Kidney tubule cell (primary cell): Measurements from ENCODE around the gene ANTXR1.
A peak's percentile ranks its signal among the peaks of the same experiment; 100 is the strongest.

ENCODE experiments used
- DNase-seq: peaks from one replicate; pipeline ENCODE4 v3.0.0-alpha.2; 2018; ENCODE audit warnings: low spot score

The ANTXR1 gene

DNA sequence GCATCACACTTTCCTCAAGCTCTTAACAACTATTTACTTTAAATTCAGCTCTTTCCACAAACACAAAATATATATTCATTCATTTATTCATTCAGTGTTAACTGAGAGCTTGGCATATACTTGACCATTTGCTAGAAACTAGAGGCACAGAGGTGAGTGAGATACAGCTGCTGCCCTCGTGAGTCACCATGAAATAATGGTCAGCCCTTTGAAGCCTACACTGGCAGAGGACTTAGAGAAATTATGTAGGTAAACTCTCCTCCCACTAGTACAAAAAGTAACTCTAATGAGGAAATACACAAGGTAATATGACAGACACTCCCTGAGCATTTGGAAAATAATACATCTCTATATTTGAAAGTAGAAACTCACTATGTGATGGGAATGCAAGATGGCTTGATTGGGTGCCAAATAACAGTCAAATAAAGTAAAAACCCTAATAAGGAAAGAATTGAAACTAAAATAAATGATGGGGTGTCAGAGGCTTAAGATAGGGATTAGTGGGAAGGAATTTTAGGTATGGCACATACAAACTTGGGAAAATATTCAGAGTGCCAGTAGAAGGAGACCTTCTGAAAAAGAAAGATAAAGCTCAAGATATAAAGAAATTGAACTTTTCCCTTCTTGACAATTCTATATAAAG lies 61.1 kb downstream of the ANTXR1 start:
- peak; percentile 49 for DNase-seq

- DNase-seq = no peak
Measured at GRCh38 chr2:69074918-69075317, 61.9 kb downstream of the ANTXR1 start.

DNA sequence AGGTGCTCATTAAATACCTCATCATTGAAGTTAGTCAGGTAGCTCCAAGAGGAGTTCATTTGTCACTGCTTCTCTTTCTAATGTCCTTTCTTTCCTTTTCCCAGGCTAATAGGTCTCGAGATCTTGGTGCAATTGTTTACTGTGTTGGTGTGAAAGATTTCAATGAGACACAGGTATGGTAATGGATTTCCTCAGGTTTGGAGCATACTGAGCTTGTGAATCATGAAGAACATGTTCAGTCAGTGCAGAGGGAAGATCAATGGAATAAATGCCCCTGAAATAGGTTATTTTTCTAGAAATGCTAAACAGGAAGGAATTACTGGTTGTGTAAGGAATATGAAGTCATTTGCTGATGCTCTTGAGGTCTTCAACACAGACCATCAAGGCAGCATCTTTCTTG lies 62.5 kb downstream of the ANTXR1 start:
- no peak for DNase-seq

- DNase-seq = no peak
Measured at GRCh38 chr2:69076601-69077000, 63.6 kb downstream of the ANTXR1 start.

DNA sequence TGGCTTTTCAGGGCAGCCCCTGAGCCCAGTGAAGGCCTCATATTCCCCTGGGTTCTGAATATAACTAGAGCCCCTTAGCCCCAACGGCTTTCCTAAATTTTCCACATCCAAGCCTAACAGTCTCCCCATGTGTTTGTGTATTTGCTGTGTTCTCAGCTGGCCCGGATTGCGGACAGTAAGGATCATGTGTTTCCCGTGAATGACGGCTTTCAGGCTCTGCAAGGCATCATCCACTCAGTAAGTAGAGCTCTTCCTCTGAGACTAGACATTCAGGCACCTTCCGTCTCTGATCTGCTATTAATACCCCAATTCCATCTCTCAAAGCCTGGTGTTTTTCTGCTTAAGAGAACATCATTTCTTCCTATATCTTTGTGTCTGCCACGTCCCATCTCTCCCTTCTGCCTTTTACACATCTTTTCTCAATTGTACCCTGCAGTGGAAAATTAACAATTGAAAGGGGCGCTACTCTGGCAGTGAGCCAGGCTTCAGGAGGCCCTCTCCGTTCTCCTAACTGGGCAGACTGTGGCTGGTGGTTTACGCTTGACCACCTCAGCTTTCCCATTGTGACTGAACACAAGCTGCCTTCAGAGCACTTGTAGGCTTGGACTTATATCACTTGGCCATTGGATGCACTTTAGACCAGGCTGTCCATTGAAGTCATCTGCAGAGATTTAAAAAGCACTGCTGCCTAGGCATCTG lies 64.4 kb downstream of the ANTXR1 start:
- peak; percentile 57 for DNase-seq

DNA sequence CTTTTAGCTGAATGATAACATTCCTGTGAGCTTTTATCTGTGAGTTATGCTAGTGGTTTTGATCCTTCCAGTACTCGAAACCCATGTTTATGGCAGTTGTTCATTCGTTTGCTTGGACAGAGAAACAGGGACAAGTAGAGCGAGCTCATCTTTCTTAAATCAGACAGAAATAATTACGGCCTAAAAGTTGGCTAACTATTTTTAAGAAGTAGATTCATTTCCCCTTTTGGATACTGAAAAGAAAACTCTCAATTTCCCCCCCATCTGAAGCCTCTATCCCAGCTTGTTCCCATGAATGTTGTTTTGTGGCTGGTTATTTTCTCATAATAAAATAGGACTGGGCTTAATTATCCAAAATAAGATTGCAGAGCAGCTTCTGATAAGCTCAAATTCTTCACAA lies 67.1 kb downstream of the ANTXR1 start:
- no peak for DNase-seq

DNA sequence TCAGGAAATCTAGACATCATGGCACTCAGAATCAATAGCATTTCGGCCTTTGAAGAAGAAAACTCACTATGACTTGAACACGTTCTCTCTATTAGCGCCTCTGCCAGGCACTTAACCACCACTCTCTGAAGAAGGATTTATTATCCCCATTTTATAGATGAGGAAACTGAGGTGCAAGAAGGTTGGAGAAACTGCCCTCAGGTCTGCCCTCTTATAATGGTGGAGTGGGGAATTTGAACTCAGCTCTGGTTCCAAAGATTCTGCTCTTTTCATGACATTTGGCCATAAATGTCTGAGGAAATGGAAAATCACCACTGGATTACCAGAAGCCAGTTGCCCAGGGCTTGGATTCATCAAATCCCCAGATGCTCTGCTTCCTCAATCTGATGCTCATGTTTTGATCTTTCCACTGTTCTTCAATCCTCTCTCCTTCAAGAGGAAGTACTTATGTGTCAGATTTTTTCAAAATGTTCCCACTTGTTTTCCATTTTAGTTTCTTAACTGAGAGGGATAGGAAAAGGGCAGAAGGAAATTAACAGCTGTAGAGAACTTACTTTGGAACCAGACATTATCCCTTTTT lies 68.1 kb downstream of the ANTXR1 start:
- DNase-seq = no peak

GRCh38 chr2:69081757-69082156 lies 68.8 kb downstream of the ANTXR1 start:
- no peak for DNase-seq

DNA sequence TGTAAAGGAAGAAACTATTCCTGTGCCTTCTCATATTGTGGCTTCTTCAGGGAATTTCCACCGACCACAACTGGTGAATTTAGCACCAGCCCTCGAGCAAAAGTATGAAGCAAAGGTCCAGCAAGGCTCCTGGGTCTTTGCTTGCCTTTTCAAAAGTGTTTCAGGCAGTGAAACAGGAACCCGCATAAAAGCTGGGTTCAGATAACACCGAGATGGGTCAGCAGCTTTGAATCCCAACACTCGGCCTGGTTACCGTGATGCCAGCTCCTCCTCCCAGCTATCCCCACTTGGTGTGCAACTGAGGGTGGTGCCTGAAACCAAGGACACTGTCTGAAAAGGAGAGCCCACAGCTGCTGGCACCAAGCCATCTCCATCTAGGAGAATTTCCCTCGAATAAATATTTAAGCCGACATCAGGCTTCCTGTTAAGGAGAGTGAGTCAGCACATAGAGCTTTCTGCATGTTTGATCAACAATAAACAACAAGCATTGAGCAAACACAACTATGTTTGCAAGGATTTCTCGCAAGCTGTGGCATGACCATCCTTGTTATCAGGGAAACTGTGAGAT lies 69.5 kb downstream of the ANTXR1 start:
- DNase-seq = peak; percentile 94

DNA sequence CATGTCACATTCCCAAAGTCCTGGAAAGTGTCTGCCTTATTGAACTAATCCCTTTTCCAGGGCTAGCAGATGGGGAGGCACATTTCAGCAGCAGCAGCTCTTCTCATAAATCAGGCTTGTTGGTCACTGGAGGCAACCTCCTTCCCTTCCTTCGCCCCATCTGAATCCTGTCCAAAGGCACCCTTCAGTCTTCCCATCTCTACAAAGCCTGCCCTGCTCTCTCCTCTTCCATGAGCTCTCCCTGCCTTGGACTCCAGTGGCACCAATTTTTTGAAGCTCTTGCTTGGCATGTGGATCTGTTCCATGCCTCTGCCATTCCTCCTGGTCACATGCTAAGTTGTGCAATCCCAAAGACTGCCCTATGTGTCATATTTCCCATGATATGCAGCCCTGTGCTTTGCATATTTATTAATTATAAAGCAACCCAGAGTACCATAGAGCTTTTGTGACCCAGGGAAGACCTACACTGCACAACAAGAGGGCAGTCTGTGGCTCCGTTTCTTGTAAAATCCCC lies 70.3 kb downstream of the ANTXR1 start:
- DNase-seq = peak; percentile 35

- DNase-seq = no peak
Measured at GRCh38 chr2:69084492-69084891, 71.5 kb downstream of the ANTXR1 start.

DNA sequence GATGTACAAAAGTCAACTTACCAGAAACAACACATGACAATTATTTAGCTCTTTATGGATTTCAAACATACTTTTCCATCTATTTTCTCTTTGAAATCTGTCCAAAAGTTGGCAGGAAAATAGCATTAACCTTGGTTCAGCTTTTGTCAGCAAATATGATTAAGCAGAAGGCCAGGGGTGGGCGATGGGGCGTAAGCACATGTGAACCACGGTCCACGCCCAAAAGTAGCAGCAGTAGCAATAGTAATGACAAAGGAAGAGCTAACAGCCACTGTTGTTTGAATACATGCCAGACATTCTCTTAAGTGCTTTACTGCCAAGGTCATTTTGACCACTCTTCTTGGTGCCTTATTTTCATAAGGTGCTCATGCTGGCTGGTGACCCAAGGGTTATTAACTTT lies 73.5 kb downstream of the ANTXR1 start:
- DNase-seq = peak; percentile 57

DNA sequence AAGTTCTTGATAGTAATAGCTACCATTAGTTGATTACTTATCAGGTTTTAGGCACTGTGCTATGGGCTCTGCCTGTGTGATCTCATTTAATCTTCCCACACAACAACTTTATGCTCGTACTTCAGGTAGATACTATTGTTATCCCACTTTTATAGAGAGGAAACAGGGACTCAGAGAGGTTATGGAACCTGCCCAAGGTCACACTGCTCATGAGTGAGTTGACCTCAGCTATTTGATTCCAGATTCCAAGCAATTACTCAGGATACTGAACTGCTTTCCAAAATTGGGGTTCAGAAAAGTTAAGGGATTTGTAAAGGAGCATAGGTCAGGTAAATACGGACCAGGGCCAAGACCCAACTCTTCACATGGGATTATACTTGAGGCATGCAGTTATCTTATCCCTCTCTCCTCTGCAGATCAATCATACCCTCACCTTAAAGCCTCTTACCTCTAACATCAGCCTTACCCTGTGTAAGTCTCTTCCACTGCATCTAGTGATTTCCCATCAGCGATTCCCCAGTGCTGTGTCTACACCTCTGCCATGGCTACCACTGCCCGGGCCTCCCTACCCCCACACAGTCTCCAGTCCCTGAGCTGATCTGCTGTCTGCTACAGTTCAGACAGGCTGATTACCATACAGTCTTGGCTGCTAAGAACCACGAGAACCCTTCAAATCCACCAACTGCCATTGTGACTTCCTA lies 74.4 kb downstream of the ANTXR1 start:
- DNase-seq = no peak

DNA sequence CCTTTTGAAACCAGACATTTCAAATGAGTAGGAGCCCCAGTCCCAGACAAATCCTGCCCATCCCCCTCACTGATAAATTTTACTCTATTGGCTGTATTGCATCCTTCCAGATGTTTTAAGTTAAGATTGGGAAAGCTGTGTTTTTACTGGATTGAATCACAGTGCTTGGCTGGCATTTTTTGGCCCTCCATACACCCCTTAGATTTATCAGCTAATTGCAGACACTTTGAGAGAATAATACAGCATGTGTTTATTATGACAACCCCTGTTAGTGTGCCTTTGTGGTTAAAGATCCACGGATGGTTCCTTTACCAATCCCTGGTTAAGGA lies 74.9 kb downstream of the ANTXR1 start:
- no peak for DNase-seq

DNA sequence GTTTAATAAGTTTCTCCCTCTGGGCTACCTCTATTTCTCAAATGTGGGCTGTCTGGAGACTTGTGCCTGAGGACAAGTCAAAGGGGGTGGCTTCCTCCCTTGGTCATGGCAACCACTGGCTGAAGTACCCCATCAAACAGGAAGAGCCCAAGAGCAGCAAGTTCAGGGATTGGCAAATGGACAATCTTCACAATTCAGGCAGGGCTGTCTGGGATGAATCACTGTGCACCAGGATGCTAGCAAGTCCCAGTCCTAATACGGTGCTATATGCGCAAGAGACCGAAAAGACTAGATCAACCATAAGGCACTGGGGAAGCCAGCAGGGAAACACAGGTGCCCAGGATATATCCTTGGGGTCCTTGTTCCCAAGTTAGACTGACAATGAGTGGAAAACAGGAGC lies 75.5 kb downstream of the ANTXR1 start:
- DNase-seq = no peak

DNA sequence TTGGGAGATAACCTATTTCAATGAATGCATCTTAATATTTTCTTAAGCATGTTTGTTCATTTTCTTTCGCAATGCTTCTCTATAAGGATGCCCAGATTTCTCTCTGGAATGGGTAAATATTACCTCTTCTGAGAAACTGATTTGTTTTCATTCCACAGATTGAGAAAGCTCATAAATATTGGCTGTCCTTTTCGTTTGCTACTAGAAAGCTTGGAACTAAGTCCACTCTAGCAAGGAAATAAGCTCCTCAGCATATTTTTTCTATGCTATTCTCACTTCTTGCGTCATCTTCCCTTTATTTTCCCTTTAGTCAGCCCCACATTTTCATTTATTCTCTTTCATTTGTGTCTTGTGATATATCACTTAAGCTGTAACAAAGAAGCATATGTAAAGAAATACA lies 76.3 kb downstream of the ANTXR1 start:
- DNase-seq = no peak

GRCh38 chr2:69089998-69090397 lies 77.0 kb downstream of the ANTXR1 start:
- no peak for DNase-seq

DNA sequence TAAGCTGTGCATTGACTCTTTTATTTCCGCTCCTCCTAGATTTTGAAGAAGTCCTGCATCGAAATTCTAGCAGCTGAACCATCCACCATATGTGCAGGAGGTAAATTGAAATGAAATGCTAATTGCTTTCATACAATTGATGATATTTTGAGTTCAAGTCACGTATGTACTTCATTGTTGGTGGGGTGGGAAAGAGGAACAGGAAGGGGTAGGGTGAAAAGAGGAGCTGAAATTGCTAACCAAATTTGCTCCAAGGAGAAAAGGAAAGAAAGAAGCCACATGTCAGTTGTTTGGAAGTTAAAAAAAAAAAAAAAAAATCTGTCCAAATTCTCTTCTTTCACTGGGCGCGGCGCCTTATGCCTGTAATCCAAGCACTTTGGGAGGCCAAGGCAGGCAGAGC lies 77.8 kb downstream of the ANTXR1 start:
- DNase-seq = no peak

- DNase-seq = no peak
Measured at GRCh38 chr2:69092857-69093256, 79.9 kb downstream of the ANTXR1 start.

DNA sequence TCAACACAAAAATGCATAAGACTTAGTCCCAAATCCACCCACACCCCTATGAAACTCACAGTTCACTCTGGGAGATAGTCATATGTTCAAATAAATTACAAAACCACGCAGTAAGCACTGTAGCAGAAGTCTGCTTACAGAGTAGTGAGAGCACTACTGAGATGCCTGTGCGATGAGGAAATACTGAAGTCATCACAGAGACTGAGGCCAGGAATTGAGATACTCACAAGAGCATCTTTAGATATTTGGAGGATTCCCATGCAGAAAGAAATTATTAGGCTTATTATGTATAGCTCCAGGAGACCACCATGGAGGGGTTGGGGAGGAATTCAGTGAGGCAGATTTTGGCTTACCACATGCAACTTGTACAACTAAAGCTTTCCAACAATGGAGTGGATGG lies 82.3 kb downstream of the ANTXR1 start:
- DNase-seq = peak; percentile 45

DNA sequence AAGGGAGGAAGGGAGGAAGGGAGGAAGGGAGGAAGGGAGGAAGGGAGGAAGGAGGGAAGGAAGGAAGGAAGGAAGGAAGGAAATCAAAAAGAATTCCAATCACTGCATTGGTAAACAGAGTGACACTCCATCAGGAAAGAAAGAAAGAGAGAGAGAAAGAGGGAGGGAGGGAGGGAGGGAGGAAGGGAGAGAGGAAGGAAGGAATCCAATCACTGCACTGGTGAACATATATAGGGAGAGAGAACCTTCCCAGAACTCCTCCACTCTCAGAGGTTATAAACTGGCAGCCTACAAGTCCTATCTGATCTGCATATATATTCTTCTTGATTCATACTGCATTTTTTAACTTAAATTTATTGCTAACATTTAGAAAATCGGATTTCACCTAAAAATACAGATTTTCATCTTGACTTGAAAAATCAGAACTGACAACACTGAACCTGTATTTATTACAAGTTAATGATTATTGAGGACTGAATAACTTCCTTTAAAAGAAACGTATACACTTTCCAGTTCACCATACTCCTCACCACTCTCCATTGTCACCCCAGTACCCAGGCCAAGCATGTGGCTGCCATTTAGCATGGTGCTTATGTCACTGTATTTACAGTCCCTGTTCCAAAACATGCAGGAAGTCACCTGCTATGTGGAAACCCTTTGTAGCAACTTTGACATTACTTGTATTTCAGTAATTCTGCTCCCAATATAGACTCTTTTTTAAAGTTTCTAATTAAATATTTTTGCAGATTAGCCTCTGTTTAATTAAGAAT lies 83.5 kb downstream of the ANTXR1 start:
- no peak for DNase-seq

DNA sequence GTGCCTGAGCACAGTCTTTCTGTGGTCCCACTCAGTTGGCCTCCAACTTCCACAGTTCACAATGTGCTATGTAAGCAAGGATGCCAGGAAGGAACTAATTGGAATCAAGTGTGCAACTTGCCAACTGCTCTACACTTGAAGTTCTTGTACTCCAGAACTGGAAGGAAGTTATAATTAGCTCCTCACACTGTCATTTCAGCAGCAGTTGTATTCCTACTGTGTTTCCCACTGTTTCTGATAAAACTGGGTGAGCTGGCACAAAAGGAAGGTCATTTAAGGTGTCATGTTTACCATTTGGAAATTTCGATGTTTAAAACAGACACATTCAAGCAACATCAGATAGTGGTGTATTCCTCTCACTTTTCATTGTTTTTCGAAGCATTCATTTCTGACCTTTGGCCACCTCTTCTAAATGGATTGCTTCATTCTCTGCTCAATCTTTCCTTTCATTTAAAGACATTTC lies 84.2 kb downstream of the ANTXR1 start:
- DNase-seq = no peak
